Progenitor cell of endocrine pancreas (in vitro differentiated cells): Measurements from ENCODE around the gene MEDAG. TPM values are rescaled to one million over a fixed set of nuclear protein-coding genes. Genes with fewer than 3 reads are reported as not detected.
A peak's percentile ranks its signal among the peaks of the same experiment; 100 is the strongest.

Source experiments
- DNase-seq: peaks from one replicate; pipeline ENCODE4 v3.0.0; 2021; ENCODE audit warnings: low spot score; ENCODE audit not compliant: unreplicated experiment
- H3K27ac Mint-ChIP-seq: 2 replicates; pipeline ENCODE4 v1.8.0; 2021; ENCODE audit warnings: mild to moderate bottlenecking, moderate library complexity, mixed read lengths
- H3K27me3 Mint-ChIP-seq: 2 replicates; pipeline ENCODE4 v1.8.0; 2021; ENCODE audit warnings: mixed read lengths
- H3K36me3 Mint-ChIP-seq: 2 replicates; pipeline ENCODE4 v1.8.0; 2022; ENCODE audit warnings: mixed read lengths; ENCODE audit not compliant: insufficient read depth
- H3K4me1 Mint-ChIP-seq: 2 replicates; pipeline ENCODE4 v1.8.0; 2021; ENCODE audit warnings: low read depth, mixed read lengths
- H3K4me3 Mint-ChIP-seq: 2 replicates; pipeline ENCODE4 v1.8.0; 2021; ENCODE audit warnings: low read depth, mild to moderate bottlenecking, moderate library complexity, mixed read lengths
- H3K9me3 Mint-ChIP-seq: 2 replicates; pipeline ENCODE4 v1.8.0; 2021; ENCODE audit warnings: low read depth, mixed read lengths
- total RNA-seq: library from RNA; stranded (reverse); gene quantifications from 2 replicates; pipeline ENCODE4 v1.2.1, GENCODE V29; 2021
- TF ChIP-seq, protein P1 (sequence below): fragments of 200-600 bp; sonication (generic); IDR thresholded peaks from one replicate; pipeline ENCODE4 v1.5.0; 2021; ENCODE audit warnings: antibody characterized with exemption, mild to moderate bottlenecking; ENCODE audit not compliant: unreplicated experiment

Gene MEDAG
- total RNA-seq, 1 donor from 2014 or later: not detected

DNA sequence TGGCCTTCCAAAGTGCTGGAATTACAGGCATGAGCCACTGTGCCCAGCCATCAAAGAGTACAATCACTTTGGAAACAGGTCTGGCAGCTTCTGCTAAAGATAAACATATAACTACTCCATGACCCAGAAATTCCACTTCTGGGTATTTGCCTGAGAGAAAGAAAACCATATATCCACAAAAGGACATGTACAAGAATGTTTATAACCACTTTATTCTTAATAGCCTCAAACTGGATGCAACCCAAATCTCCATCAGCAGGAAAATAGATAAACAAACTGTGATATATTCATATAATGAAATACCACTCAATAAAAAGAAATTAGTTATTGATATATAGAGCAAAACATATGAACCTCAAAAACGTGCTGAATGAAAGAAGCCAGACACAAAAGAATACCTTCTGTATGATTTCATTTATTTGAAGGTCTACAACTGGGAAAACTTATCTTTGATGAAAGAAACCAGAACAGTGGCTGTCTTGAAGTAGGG, 66.9 kb downstream of the MEDAG start:
- DNase-seq: no peak
- H3K9me3 Mint-ChIP-seq: no peaks in the 10 kb centered on the region
- TF ChIP-seq, protein P1, sequence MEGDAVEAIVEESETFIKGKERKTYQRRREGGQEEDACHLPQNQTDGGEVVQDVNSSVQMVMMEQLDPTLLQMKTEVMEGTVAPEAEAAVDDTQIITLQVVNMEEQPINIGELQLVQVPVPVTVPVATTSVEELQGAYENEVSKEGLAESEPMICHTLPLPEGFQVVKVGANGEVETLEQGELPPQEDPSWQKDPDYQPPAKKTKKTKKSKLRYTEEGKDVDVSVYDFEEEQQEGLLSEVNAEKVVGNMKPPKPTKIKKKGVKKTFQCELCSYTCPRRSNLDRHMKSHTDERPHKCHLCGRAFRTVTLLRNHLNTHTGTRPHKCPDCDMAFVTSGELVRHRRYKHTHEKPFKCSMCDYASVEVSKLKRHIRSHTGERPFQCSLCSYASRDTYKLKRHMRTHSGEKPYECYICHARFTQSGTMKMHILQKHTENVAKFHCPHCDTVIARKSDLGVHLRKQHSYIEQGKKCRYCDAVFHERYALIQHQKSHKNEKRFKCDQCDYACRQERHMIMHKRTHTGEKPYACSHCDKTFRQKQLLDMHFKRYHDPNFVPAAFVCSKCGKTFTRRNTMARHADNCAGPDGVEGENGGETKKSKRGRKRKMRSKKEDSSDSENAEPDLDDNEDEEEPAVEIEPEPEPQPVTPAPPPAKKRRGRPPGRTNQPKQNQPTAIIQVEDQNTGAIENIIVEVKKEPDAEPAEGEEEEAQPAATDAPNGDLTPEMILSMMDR: no peak
- H3K27ac Mint-ChIP-seq: no peak overlapping the region
- no peaks in the 10 kb centered on the region for H3K36me3 Mint-ChIP-seq
- H3K4me1 Mint-ChIP-seq: peaks cover 26% of the 10 kb centered on the region
- H3K4me3 Mint-ChIP-seq: no peak overlapping the region
- H3K27me3 Mint-ChIP-seq: peaks cover 11% of the 10 kb centered on the region

DNA sequence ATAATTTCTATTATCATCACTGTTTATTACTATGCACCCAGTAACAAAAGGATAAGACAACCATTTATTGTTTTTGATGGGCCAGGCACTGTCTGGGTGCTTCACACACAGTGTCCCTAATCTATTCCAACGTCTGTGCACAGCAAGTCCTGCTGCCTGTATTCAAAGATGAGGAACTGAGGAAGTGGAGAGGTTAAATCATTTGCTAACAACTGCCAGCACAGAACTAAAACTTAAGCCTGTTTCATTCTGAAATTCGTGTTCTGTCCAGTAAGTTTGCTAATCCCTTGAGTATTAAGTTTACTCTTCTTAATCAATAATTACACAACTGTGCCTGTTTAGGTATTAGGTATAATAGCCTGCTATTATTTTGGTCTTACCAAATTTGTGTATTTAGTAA, 68.3 kb downstream of the MEDAG start:
- H3K27me3 Mint-ChIP-seq: peaks cover 11% of the 10 kb centered on the region
- peaks cover 20% of the 10 kb centered on the region for H3K4me1 Mint-ChIP-seq
- H3K9me3 Mint-ChIP-seq: no peaks in the 10 kb centered on the region
- TF ChIP-seq, protein P1: no peak
- no peak for DNase-seq
- H3K27ac Mint-ChIP-seq: peak overlapping the region; percentile 50
- H3K36me3 Mint-ChIP-seq: no peaks in the 10 kb centered on the region
- H3K4me3 Mint-ChIP-seq: no peak overlapping the region

Other genes with a start within 250 kb of the MEDAG start
- not detected in 2 replicates for gene ALOX5AP, start 170.7 kb upstream of the MEDAG start, total RNA-seq
- gene TEX26, start 26.4 kb downstream of the MEDAG start, total RNA-seq: not detected in 2 replicates